ENCODE data around the gene ARL10. TPM values are rescaled to one million over a fixed set of nuclear protein-coding genes. Genes with fewer than 3 reads are reported as not detected.
A peak's percentile ranks its signal among the peaks of the same experiment; 100 is the strongest.

ARL10 gene
- total RNA-seq, 1 experiment from 2014 or later: 9.6 TPM

GRCh38 chr5:176388003-176388443 lies 22.7 kb downstream of the ARL10 start:
- H3K18ac ChIP-seq (ENCODE audit: insufficient read length, low read depth, low read length): no peak overlapping the region
- no peak overlapping the region for H4K91ac ChIP-seq (ENCODE audit: insufficient read length, low read depth, low read length)
- H3K27me3 ChIP-seq (ENCODE audit: insufficient read depth, low read length): no peaks in the 10 kb centered on the region
- no peak overlapping the region for H2AK5ac ChIP-seq (ENCODE audit: insufficient read length, low read length)
- H2BK20ac ChIP-seq (ENCODE audit: low read depth, low read length, poor library complexity, severe bottlenecking): no peak overlapping the region
- Mint-ChIP-seq H3K27ac (peak overlapping the region; percentile 82 to 100 (median 94)), H3K36me3 (ENCODE audit: insufficient read depth in 1 of 3, low read depth in 3 of 3) (peaks cover 30 to 56% (median 37%) of the 10 kb centered on the region in 3 experiments), H3K27me3 (ENCODE audit: low read depth) (no peaks in the 10 kb centered on the region), H3K4me1 (peaks cover 12% of the 10 kb centered on the region in 2 experiments), H3K9me3 (peaks cover 0 to 3% of the 10 kb centered on the region in 2 experiments; a peak in 1 of 5 replicates), H3K4me3 (peak overlapping the region; percentile 97 to 99)
- no peak overlapping the region for H4K5ac ChIP-seq (ENCODE audit: insufficient read length, low read depth, low read length)
- H3K4ac ChIP-seq (ENCODE audit: low read depth, low read length): no peak overlapping the region
- no peak overlapping the region for H2BK120ac ChIP-seq (ENCODE audit: low read depth, low read length, poor library complexity, severe bottlenecking)
- no peaks in the 10 kb centered on the region for H3K4me1 ChIP-seq (ENCODE audit: insufficient read depth, low read length)
- H3K79me1 ChIP-seq (ENCODE audit: insufficient read depth, low read depth, low read length, poor library complexity, severe bottlenecking): no peaks in the 10 kb centered on the region
- H2BK15ac ChIP-seq (ENCODE audit: low read depth, low read length): no peak overlapping the region
- H3K9me3 ChIP-seq (ENCODE audit: control insufficient read depth, low read depth, low read length): no peaks in the 10 kb centered on the region
- peak; percentile 40 for DNase-seq
- H3K14ac ChIP-seq (ENCODE audit: insufficient read depth, low read length): 0 out of 2 replicates have a peak overlapping the region, but pooled peaks have one; percentile 6
- H3T11ph ChIP-seq (ENCODE audit: low read length): no peak overlapping the region
- H2BK12ac ChIP-seq (ENCODE audit: insufficient read length, low read depth, low read length): no peak overlapping the region
- peaks cover 7% of the 10 kb centered on the region for H3K23me2 ChIP-seq (ENCODE audit: insufficient read length, low read depth, low read length, poor library complexity, severe bottlenecking)
- no peak for TF ChIP-seq CTCF (conservative IDR thresholded peaks at IDR 0.05)
- H3K4me2 ChIP-seq (ENCODE audit: insufficient read depth, insufficient read length, low read length): peak overlapping the region; percentile 65
- H4K8ac ChIP-seq (replicated peaks; ENCODE audit: insufficient read length, low read depth, low read length): no peak overlapping the region
- H3K79me2 ChIP-seq (ENCODE audit: insufficient read depth, low read length): peaks cover 8% of the 10 kb centered on the region; the same call in 1 of the 2 replicates
- H3K23ac ChIP-seq (ENCODE audit: insufficient read length, low read depth, low read length): no peak overlapping the region
- H3K27ac ChIP-seq (ENCODE audit: insufficient read length, low read depth, low read length): no peak overlapping the region
- no peaks in the 10 kb centered on the region for H4K20me1 ChIP-seq (ENCODE audit: control insufficient read depth, insufficient read depth, insufficient read length)
- H3K56ac ChIP-seq (ENCODE audit: insufficient read length, low read depth, low read length): no peak overlapping the region
- no peak overlapping the region for H2BK5ac ChIP-seq (ENCODE audit: insufficient read length, low read length)
- WGBS (ENCODE audit: extremely low coverage, insufficient read length, low lambda C conversion rate): no CpG with 5 or more reads among the region's 29 CpGs
- no peak overlapping the region for H2AFZ ChIP-seq (ENCODE audit: low read length)
- H3K9ac ChIP-seq (ENCODE audit: extremely low read depth, insufficient read length, low read length): peak overlapping the region; percentile 64

All from H9 (cell line).